Neuronal stem cell (in vitro differentiated cells): Measurements from ENCODE around the gene RTN4.

Experiments
- DNase-seq: peaks from one replicate; pipeline ENCODE4 v3.0.0-alpha.2; 2013; ENCODE audit warnings: low spot score
- H2AFZ ChIP-seq: one replicate; pipeline ENCODE4 v1.6.1; 2013; ENCODE audit warnings: mild to moderate bottlenecking, low read length, inconsistent platforms
- H2AK5ac ChIP-seq: 2 replicates; pipeline ENCODE4 v1.6.1; 2013; ENCODE audit warnings: low read depth, mild to moderate bottlenecking, inconsistent platforms, low read length, moderate library complexity, mixed read lengths
- H2BK120ac ChIP-seq: 2 replicates; pipeline ENCODE4 v1.6.1; 2013; ENCODE audit warnings: low read depth, mild to moderate bottlenecking, inconsistent platforms, low read length, moderate library complexity, mixed read lengths
- H2BK12ac ChIP-seq: one replicate; pipeline ENCODE4 v1.6.1; 2013; ENCODE audit warnings: low read length, inconsistent platforms
- H2BK15ac ChIP-seq: 2 replicates; pipeline ENCODE4 v1.6.1; 2013; ENCODE audit warnings: mild to moderate bottlenecking, low read length, inconsistent platforms, mixed read lengths
- H2BK5ac ChIP-seq: one replicate; pipeline ENCODE4 v1.6.1; 2013; ENCODE audit warnings: inconsistent platforms, mild to moderate bottlenecking, low read length, moderate library complexity
- H3K14ac ChIP-seq: one replicate; pipeline ENCODE4 v1.6.1; 2013; ENCODE audit warnings: low read length, inconsistent platforms
- H3K18ac ChIP-seq: 2 replicates; pipeline ENCODE4 v1.6.1; 2013; ENCODE audit warnings: low read length, inconsistent platforms
- H3K23ac ChIP-seq: 2 replicates; pipeline ENCODE4 v1.6.1; 2013; ENCODE audit warnings: low read depth, mild to moderate bottlenecking, mixed read lengths, low read length, inconsistent platforms; ENCODE audit not compliant: poor library complexity
- H3K27ac ChIP-seq: replicated peaks from 3 replicates; pipeline ENCODE4 v1.5.1; 2013; ENCODE audit warnings: low read length, inconsistent platforms
- H3K27me3 ChIP-seq, 3 experiments: 2 replicates each; pipeline ENCODE4 v1.6.1; 2013; ENCODE audit warnings: low read length in 3 of 3, mild to moderate bottlenecking in 2 of 3, inconsistent platforms in 1 of 3, low read depth in 1 of 3, mixed read lengths in 1 of 3, moderate library complexity in 1 of 3; ENCODE audit not compliant: control insufficient read depth in 3 of 3, insufficient read depth in 3 of 3
- H3K36me3 ChIP-seq, 2 donors: replicated peaks in 1 of 2; 2 replicates each; pipeline ENCODE4 v1.6.1; 2013; ENCODE audit warnings: low read length in 2 of 2; ENCODE audit not compliant: control insufficient read depth in 2 of 2, insufficient read depth in 2 of 2
- H3K4ac ChIP-seq: 2 replicates; pipeline ENCODE4 v1.6.1; 2013; ENCODE audit warnings: inconsistent platforms, mild to moderate bottlenecking, low read length, moderate library complexity
- H3K4me1 ChIP-seq, 2 donors: 1 replicate in 1 of 2; 2 replicates in 1 of 2; pipeline ENCODE4 v1.6.1; 2013; ENCODE audit warnings: low read length in 2 of 2, low read depth in 1 of 2; ENCODE audit not compliant: control insufficient read depth in 2 of 2, insufficient read depth in 1 of 2
- H3K4me2 ChIP-seq: one replicate; pipeline ENCODE4 v1.6.1; 2013; ENCODE audit warnings: mild to moderate bottlenecking, low read length, inconsistent platforms; ENCODE audit not compliant: insufficient read depth, poor library complexity, severe bottlenecking
- H3K4me3 ChIP-seq, 2 donors: 2 replicates each; pipeline ENCODE4 v1.5.1; 2013; ENCODE audit warnings: low read length in 2 of 2, mild to moderate bottlenecking in 2 of 2, inconsistent platforms in 1 of 2, moderate library complexity in 1 of 2
- H3K79me1 ChIP-seq: one replicate; pipeline ENCODE4 v1.6.1; 2013; ENCODE audit warnings: low read depth, mild to moderate bottlenecking, inconsistent platforms, low read length, moderate library complexity
- H3K9ac ChIP-seq: one replicate; pipeline ENCODE4 v1.6.1; 2013; ENCODE audit warnings: mild to moderate bottlenecking, low read depth, low read length, inconsistent platforms; ENCODE audit not compliant: poor library complexity
- H3K9me3 ChIP-seq, 2 donors: replicated peaks in 1 of 2; 2 replicates each; pipeline versions ENCODE3 to v1.6.1; 2013; ENCODE audit warnings: low read length in 2 of 2, mild to moderate bottlenecking in 2 of 2, inconsistent platforms in 1 of 2, low read depth in 1 of 2, mixed read lengths in 1 of 2, moderate library complexity in 1 of 2; ENCODE audit not compliant: control insufficient read depth in 2 of 2, insufficient read depth in 1 of 2
- H4K8ac ChIP-seq: one replicate; pipeline ENCODE4 v1.6.1; 2013; ENCODE audit warnings: low read depth, mild to moderate bottlenecking, inconsistent platforms, low read length, moderate library complexity
- H4K91ac ChIP-seq: one replicate; pipeline ENCODE4 v1.6.1; 2013; ENCODE audit warnings: low read length, low read depth, mild to moderate bottlenecking, inconsistent platforms; ENCODE audit not compliant: poor library complexity
- WGBS, 2 donors: extraction: QIAGEN DNeasy Blood & Tissue Kit; methylation state at CpG; one replicate each; pipeline ENCODE4 v1.1.7; 2013; ENCODE audit warnings: missing lambda C conversion rate in 2 of 2, mixed read lengths in 1 of 2; ENCODE audit not compliant: insufficient read length in 2 of 2, insufficient replicate concordance in 1 of 2; ENCODE audit errors: extremely low coverage in 2 of 2; 5-methylcytosine and 5-hydroxymethylcytosine counted together

The RTN4 gene

GRCh38 chr2:55097082-55097460 is 46.8 kb upstream of the RTN4 start:
- H3K23ac ChIP-seq, result no peak overlapping the region
- no CpG with 5 or more reads among the region's 1 CpG for WGBS, 2 donors

GRCh38 chr2:55096586-55096985 is 46.3 kb upstream of the RTN4 start:
- H3K27ac ChIP-seq, result no peak overlapping the region
- H2BK15ac ChIP-seq, result no peak overlapping the region
- no peak overlapping the region for H3K18ac ChIP-seq
- H3K36me3 ChIP-seq, result no peaks in the 10 kb centered on the region
- H3K4ac ChIP-seq, result no peak overlapping the region
- no peak overlapping the region for H2BK120ac ChIP-seq
- no peaks in the 10 kb centered on the region for H3K9me3 ChIP-seq
- H3K79me1 ChIP-seq, result no peaks in the 10 kb centered on the region
- peaks cover 2 to 6% of the 10 kb centered on the region in 2 donors for H3K4me1 ChIP-seq
- H4K8ac ChIP-seq, result no peak overlapping the region
- H3K9ac ChIP-seq, result no peak overlapping the region
- H3K27me3 ChIP-seq, result no peaks in the 10 kb centered on the region
- no peak overlapping the region for H2AK5ac ChIP-seq
- H2BK12ac ChIP-seq, result no peak overlapping the region
- no CpG with 5 or more reads among the region's 3 CpGs for WGBS, 2 donors
- no peak overlapping the region for H2BK5ac ChIP-seq
- no peak for DNase-seq
- no peak overlapping the region for H3K4me2 ChIP-seq
- H3K4me3 ChIP-seq, result no peak overlapping the region
- no peak overlapping the region for H3K23ac ChIP-seq
- H2AFZ ChIP-seq, result peak overlapping the region; percentile 19
- no peak overlapping the region for H3K14ac ChIP-seq
- no peak overlapping the region for H4K91ac ChIP-seq

More at GRCh38 chr2:55097082-55097460, 46.8 kb upstream of the RTN4 start:
- Histone ChIP-seq H2AFZ (peak overlapping the region; percentile 60), H3K9me3 (no peaks in the 10 kb centered on the region), H3K9ac (no peak overlapping the region), H3K4me2 (no peak overlapping the region), H3K4me1 (peaks cover 2 to 6% of the 10 kb centered on the region in 2 donors), H2BK12ac (no peak overlapping the region), H3K27me3 (no peaks in the 10 kb centered on the region), H3K79me1 (no peaks in the 10 kb centered on the region), H2BK15ac (no peak overlapping the region), H3K18ac (no peak overlapping the region), H4K91ac (no peak overlapping the region), H2BK120ac (no peak overlapping the region), H2BK5ac (no peak overlapping the region), H3K27ac (no peak overlapping the region), H2AK5ac (no peak overlapping the region), H3K4ac (no peak overlapping the region), H3K36me3 (no peaks in the 10 kb centered on the region), H3K14ac (no peak overlapping the region), H3K4me3 (no peak overlapping the region), H4K8ac (no peak overlapping the region)
- no peak for DNase-seq

- Histone ChIP-seq H3K18ac (no peak overlapping the region), H3K14ac (no peak overlapping the region), H2BK120ac (no peak overlapping the region), H3K9ac (no peak overlapping the region), H2BK5ac (no peak overlapping the region), H4K8ac (no peak overlapping the region), H2BK15ac (no peak overlapping the region), H2BK12ac (no peak overlapping the region), H2AFZ (peak overlapping the region; percentile 68), H4K91ac (no peak overlapping the region), H3K79me1 (no peaks in the 10 kb centered on the region), H3K4me2 (no peak overlapping the region), H3K27ac (no peak overlapping the region), H3K23ac (no peak overlapping the region), H2AK5ac (no peak overlapping the region), H3K9me3 (no peaks in the 10 kb centered on the region), H3K4me1 (peaks cover 2 to 6% of the 10 kb centered on the region in 2 donors), H3K4me3 (no peak overlapping the region), H3K4ac (no peak overlapping the region), H3K36me3 (no peaks in the 10 kb centered on the region), H3K27me3 (no peaks in the 10 kb centered on the region)
- no CpG with 5 or more reads among the region's 4 CpGs for WGBS, 2 donors
- DNase-seq, result no peak
These were observed 43.1 kb upstream of the RTN4 start for GRCh38 chr2:55093381-55093780.

GRCh38 chr2:55092439-55092838 is 42.2 kb upstream of the RTN4 start:
- Histone ChIP-seq H3K4me1 (peaks cover 2 to 3% of the 10 kb centered on the region in 2 donors), H3K9me3 (no peaks in the 10 kb centered on the region), H4K8ac (no peak overlapping the region), H2BK15ac (no peak overlapping the region), H3K9ac (no peak overlapping the region), H3K23ac (no peak overlapping the region), H3K14ac (no peak overlapping the region), H2BK120ac (no peak overlapping the region), H3K27ac (no peak overlapping the region), H3K4me3 (no peak overlapping the region), H2BK5ac (no peak overlapping the region), H3K79me1 (no peaks in the 10 kb centered on the region), H3K18ac (no peak overlapping the region), H3K27me3 (no peaks in the 10 kb centered on the region), H3K36me3 (no peaks in the 10 kb centered on the region), H4K91ac (no peak overlapping the region), H2AK5ac (no peak overlapping the region), H3K4me2 (no peak overlapping the region), H3K4ac (no peak overlapping the region), H2AFZ (no peak overlapping the region), H2BK12ac (no peak overlapping the region)
- DNase-seq, result no peak
- no CpG with 5 or more reads among the region's 6 CpGs for WGBS, 2 donors
